Suprapubic skin (tissue), 4 donors: ENCODE data around the gene ATRX.

Experiments
- CTCF ChIP-seq, 2 donors: fragments of 200-600 bp in 1 of 2; fragments of 450-650 bp in 1 of 2; sonication (generic) in 1 of 2; IDR thresholded peaks; one replicate each; pipeline ENCODE4 v1.5.1; 2016 to 2019; ENCODE audit warnings: antibody characterized with exemption in 2 of 2, mild to moderate bottlenecking in 1 of 2, moderate library complexity in 1 of 2
- POLR2A ChIP-seq, 2 donors: fragments of 450-650 bp; IDR thresholded peaks; one replicate each; pipeline ENCODE4 v1.6.1; 2017; ENCODE audit warnings: antibody characterized with exemption in 2 of 2, mild to moderate bottlenecking in 2 of 2, moderate library complexity in 2 of 2
- POLR2AphosphoS5 ChIP-seq, 3 donors: sonication (generic); formaldehyde crosslinking; IDR thresholded peaks; one replicate each; pipeline ENCODE4 v1.6.1; 2017; ENCODE audit warnings: antibody characterized with exemption in 3 of 3

GRCh38 chrX:77820091-77820727, 34.2 kb upstream of the ATRX start:
- TF ChIP-seq POLR2AphosphoS5 (IDR thresholded peaks at IDR 0.05) (no peak), CTCF (IDR thresholded peaks at IDR 0.05) (no peak), POLR2A (IDR thresholded peaks at IDR 0.05) (no peak)
